Common myeloid progenitor, CD34-positive (primary cell): Measurements from ENCODE around the gene ACRV1.

Experiments used
- CTCF ChIA-PET: fragments of 350-600 bp; sonication (Branson Sonifier 250); formaldehyde crosslinking; loops from one replicate; lab custom pipeline; 2021; ENCODE audit warnings: antibody characterized with exemption; lab: Charles Lee
- POLR2A ChIA-PET: fragments of 350-600 bp; sonication (Branson Sonifier 250); formaldehyde crosslinking; loops from one replicate; lab custom pipeline; 2021; ENCODE audit warnings: antibody characterized with exemption; lab: Charles Lee
- DNase-seq, 3 donors: peaks; one replicate each; pipeline versions ENCODE4 v3.0.0 to v3.0.0-alpha.2; 2013
- H3K27ac ChIP-seq, 2 experiments: 1 replicate in 1 of 2; 2 replicates in 1 of 2; pipeline ENCODE4 v1.7.0; 2013; ENCODE audit warnings: inconsistent platforms in 2 of 2, low read length in 2 of 2, mild to moderate bottlenecking in 2 of 2, low read depth in 1 of 2, moderate library complexity in 1 of 2; ENCODE audit not compliant: severe bottlenecking in 2 of 2, insufficient read depth in 1 of 2, poor library complexity in 1 of 2
- H3K27me3 ChIP-seq, 5 experiments: replicated peaks in 2 of 5; 1 replicate in 3 of 5; 2 replicates in 2 of 5; pipeline versions ENCODE4 v1.6.1 to v1.7.0; 2013; ENCODE audit warnings: low read length in 4 of 5, mild to moderate bottlenecking in 2 of 5, moderate library complexity in 2 of 5, inconsistent platforms in 1 of 5; ENCODE audit not compliant: insufficient read depth in 5 of 5, control insufficient read depth in 4 of 5
- H3K36me3 ChIP-seq, 4 experiments: 1 replicate in 2 of 4; 2 replicates in 2 of 4; pipeline versions ENCODE4 v1.6.1 to v1.7.0; 2013; ENCODE audit warnings: low read length in 3 of 4, control low read depth in 1 of 4, mild to moderate bottlenecking in 1 of 4; ENCODE audit not compliant: control insufficient read depth in 4 of 4, insufficient read depth in 4 of 4
- H3K4me1 ChIP-seq, 4 experiments: 1 replicate in 3 of 4; 2 replicates in 1 of 4; pipeline versions ENCODE4 v1.6.1 to v1.7.1; 2013; ENCODE audit warnings: low read length in 3 of 4, mild to moderate bottlenecking in 3 of 4, control low read depth in 1 of 4, inconsistent platforms in 1 of 4, moderate library complexity in 1 of 4; ENCODE audit not compliant: control insufficient read depth in 4 of 4, insufficient read depth in 4 of 4; ENCODE audit errors: control extremely low read depth in 1 of 4
- H3K4me3 ChIP-seq, 7 experiments: 1 replicate in 4 of 7; 2 replicates in 3 of 7; pipeline versions ENCODE4 v1.5.1 to v1.7.0; 2013; ENCODE audit warnings: mild to moderate bottlenecking in 7 of 7, low read length in 6 of 7, moderate library complexity in 6 of 7, inconsistent platforms in 2 of 7, low read depth in 2 of 7, control low read depth in 1 of 7; ENCODE audit not compliant: insufficient read depth in 4 of 7, control insufficient read depth in 1 of 7; ENCODE audit errors: extremely low read depth in 1 of 7
- H3K9me3 ChIP-seq, 5 experiments: 1 replicate in 4 of 5; 2 replicates in 1 of 5; pipeline versions ENCODE4 v1.6.1 to v1.7.1; 2013; ENCODE audit warnings: low read length in 4 of 5, mild to moderate bottlenecking in 2 of 5, inconsistent platforms in 1 of 5, low read depth in 1 of 5, moderate library complexity in 1 of 5; ENCODE audit not compliant: control insufficient read depth in 4 of 5, insufficient read depth in 2 of 5; ENCODE audit errors: control extremely low read depth in 1 of 5
- WGBS: methylation state at CpG from one replicate; pipeline ENCODE4 v1.1.5; 2013; ENCODE audit not compliant: insufficient coverage; 5-methylcytosine and 5-hydroxymethylcytosine counted together

The ACRV1 gene

DNA sequence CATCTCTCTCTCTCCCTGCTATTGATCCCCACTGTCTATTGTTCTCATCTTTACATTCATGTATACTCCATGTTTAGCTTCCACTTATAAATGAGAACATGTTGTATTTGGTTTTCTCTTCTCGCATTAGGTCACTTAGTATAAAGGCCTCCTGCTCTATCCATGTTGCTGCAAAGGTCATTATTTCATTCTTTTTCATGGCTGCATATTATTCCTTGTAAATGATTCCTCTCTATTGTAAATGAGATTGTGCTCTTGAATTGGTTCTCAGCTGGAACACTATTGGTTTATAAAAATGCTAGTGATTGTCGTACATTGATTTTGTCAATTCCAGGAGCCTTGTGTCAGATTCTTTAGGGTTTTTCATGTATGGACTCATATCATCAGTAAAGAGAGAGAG lies 13.5 kb downstream of the ACRV1 start:
- 100% methylated on average over 1 of the region's 2 CpGs for WGBS
- H3K36me3 ChIP-seq: peaks cover 10 to 36% (median 25%) of the 10 kb centered on the region in 4 experiments
- CTCF ChIA-PET: no interaction called here

DNA sequence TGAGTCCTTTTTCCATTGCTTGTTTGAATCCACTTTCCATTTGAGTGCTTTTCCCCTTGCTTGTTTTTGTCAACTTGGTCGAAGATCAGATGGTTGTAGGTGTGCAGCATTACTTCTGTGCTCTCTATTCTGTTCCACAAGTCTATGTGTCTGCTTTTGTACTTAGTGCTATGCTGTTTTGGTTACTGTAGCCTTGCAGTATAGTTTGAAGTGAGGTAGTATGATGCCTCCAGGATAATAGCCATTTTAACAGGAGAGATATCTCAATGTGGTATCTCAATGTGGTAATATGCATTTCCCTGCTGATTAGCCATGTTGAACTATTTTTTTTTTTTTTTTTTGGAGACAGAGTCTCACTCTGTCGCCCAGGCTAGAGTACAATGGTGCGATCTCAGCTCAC lies 16.7 kb downstream of the ACRV1 start:
- Histone ChIP-seq H3K4me3 (no peak overlapping the region), H3K27ac (no peak overlapping the region), H3K27me3 (no peaks in the 10 kb centered on the region), H3K4me1 (no peaks in the 10 kb centered on the region), H3K36me3 (peaks cover 12 to 40% (median 25%) of the 10 kb centered on the region in 4 experiments), H3K9me3 (peaks cover 0 to 26% (median 6%) of the 10 kb centered on the region in 5 experiments)
- whole genome bisulfite sequencing: no CpG with 5 or more reads among the region's 3 CpGs
- ChIA-PET POLR2A (no interaction called here), CTCF (no interaction called here)
- peak in 2 of 3 donors; percentile 1 to 17 for DNase-seq

More for the DNA sequence above, 13.5 kb downstream of the ACRV1 start:
- no peak for DNase-seq
- Histone ChIP-seq H3K27me3 (no peaks in the 10 kb centered on the region), H3K4me1 (no peaks in the 10 kb centered on the region), H3K27ac (no peak overlapping the region), H3K9me3 (peaks cover 0 to 26% (median 6%) of the 10 kb centered on the region in 5 experiments), H3K4me3 (no peak overlapping the region)
- POLR2A ChIA-PET: no interaction called here

DNA sequence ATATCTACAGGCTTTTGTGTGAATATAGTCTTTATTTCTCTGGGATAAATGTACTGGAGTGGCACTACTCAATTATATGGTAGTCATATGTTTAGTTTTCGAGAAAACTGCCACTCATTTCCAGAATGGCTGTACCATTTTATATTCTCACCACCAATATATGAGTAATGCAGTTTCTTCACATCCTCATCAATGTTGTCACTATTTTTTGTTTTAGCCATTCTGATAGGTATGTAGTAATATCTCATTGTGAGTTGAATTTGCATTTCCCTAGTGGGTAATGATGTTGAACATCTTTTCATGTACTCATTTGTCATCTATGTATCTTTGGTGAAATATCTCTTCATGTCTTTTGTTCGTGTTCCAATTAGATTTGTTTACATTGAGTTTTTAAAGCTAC lies 18.0 kb downstream of the ACRV1 start:
- CTCF ChIA-PET: no interaction called here
- Histone ChIP-seq H3K36me3 (peaks cover 12 to 46% (median 27%) of the 10 kb centered on the region in 4 experiments), H3K9me3 (peaks cover 0 to 26% (median 6%) of the 10 kb centered on the region in 5 experiments), H3K4me3 (no peak overlapping the region), H3K27ac (no peak overlapping the region), H3K27me3 (no peaks in the 10 kb centered on the region), H3K4me1 (no peaks in the 10 kb centered on the region)
- POLR2A ChIA-PET: no interaction called here
- no peak for DNase-seq
- no CpG with 5 or more reads among the region's 2 CpGs for WGBS

DNA sequence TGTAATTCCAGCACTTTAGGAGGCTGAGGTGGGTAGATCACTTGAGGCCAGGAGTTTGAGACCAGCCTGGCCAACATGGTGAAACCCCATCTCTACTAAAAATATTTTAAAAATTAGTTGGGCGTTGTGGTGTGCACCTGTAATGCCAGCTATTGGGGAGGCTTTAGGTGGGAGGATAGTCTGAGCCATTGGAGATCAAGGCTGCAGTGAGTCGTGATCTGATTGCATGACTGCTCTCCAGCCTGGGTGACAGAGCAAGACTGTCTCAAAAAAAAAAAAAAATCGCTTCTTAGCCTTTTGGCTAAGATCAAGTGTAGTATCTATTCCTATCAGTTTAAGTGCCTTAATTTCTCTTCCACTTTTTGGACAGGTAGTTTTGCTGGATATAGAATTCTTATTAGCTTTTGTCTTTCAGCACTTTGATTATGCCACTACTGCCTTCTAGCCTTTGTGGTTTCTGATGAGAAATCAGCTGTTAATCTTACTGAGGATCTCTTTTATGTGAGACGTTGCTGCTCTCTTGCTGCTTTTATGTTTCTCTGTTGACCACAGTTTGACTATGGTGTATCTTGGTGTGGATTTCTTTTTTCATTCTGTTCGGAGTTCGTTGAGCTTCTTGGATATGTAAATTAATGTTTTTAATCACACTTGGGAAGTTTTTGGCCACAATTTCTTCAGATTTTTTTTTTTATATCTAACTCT lies 31.0 kb downstream of the ACRV1 start:
- Histone ChIP-seq H3K9me3 (no peaks in the 10 kb centered on the region), H3K27me3 (no peaks in the 10 kb centered on the region), H3K27ac (no peak overlapping the region), H3K36me3 (peaks cover 5 to 67% (median 20%) of the 10 kb centered on the region in 4 experiments), H3K4me1 (no peaks in the 10 kb centered on the region), H3K4me3 (no peak overlapping the region)
- 100% methylated on average over 2 of the region's 6 CpGs for WGBS
- DNase-seq: no peak
- CTCF ChIA-PET: interaction anchor here (0.6 kb wide), 2 partner anchors 177 to 311 kb away, joined by 3 read pairs; no protein-coding TSS in a partner anchor
- POLR2A ChIA-PET: interaction anchor here (0.6 kb wide), 1 partner anchor 11 kb away, joined by 4 read pairs; no protein-coding TSS in a partner anchor

DNA sequence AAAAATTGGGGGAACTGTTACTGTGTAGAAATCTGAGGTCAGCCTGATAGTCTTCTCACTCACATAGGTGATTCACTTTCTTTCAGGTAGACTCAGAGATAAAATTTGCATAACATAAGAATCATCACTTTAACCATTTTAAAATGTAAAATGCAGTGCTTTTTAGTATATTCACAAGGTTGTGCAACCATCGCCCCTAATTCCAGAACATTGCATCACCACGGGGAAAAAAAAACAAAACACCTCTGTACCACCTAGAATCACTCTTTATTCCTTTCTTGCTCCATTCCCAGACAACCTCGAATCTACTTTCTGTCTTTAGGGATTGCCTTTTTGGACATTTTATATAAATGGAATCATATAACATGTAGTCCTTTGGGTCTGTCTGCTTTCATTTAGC lies 34.8 kb downstream of the ACRV1 start:
- CTCF ChIA-PET: no interaction called here
- no peaks in the 10 kb centered on the region for H3K4me1 ChIP-seq
- H3K27me3 ChIP-seq: no peaks in the 10 kb centered on the region
- H3K9me3 ChIP-seq: no peaks in the 10 kb centered on the region
- no peak overlapping the region for H3K4me3 ChIP-seq
- no peak for DNase-seq
- no CpG with 5 or more reads among the region's 3 CpGs for WGBS
- H3K27ac ChIP-seq: no peak overlapping the region
- peaks cover 6 to 73% (median 21%) of the 10 kb centered on the region in 4 experiments for H3K36me3 ChIP-seq
- POLR2A ChIA-PET: no interaction called here

DNA sequence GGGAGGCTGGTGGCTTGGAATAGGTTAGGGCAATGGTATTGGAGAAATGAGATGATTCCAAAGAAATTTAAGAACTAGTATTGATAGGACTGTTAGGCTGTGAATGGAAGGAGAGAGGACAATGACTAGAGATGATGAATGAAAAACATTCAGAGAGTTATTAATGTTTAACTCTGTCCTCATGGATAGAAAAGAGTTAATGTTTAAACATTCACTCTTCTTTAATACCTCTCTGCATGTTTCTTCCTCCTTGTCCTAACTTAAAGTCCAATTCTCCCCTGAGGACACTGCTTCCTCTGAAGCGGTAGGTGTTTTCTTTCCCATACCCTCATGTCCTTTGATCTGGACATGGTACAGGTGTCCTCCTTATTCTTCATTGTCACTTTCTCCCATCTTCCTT lies 42.3 kb downstream of the ACRV1 start:
- peaks cover 12 to 80% (median 38%) of the 10 kb centered on the region in 4 experiments for H3K36me3 ChIP-seq
- no peaks in the 10 kb centered on the region for H3K9me3 ChIP-seq
- no peak for DNase-seq
- H3K27me3 ChIP-seq: no peaks in the 10 kb centered on the region
- H3K4me3 ChIP-seq: no peak overlapping the region
- no peak overlapping the region for H3K27ac ChIP-seq
- POLR2A ChIA-PET: no interaction called here
- H3K4me1 ChIP-seq: no peaks in the 10 kb centered on the region
- CTCF ChIA-PET: no interaction called here
- WGBS: 100% methylated on average over 1 of the region's 1 CpG

DNA sequence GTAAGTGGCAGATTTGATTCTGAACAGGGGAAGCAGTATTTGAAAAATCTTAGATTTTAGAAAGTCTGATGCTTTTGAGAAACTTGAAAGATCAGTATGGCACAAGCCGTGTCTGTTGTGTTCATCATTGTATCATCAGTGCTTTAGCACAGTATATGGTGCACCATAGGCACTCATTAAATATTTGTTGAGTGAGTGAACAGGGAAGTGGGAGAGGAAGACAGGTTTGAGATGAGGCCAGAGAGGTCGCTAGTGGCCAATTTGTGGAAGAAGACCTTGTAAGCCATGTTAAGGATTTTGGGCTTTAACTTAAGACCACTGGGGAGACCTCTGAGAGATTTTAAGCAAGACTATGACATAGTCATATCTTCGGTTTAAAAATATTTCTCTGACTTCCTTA lies 42.8 kb downstream of the ACRV1 start:
- no peaks in the 10 kb centered on the region for H3K9me3 ChIP-seq
- ChIA-PET CTCF (no interaction called here), POLR2A (no interaction called here)
- H3K36me3 ChIP-seq: peaks cover 14 to 83% (median 40%) of the 10 kb centered on the region in 4 experiments
- H3K27ac ChIP-seq: no peak overlapping the region
- 89% methylated on average over 1 of the region's 3 CpGs for WGBS
- no peaks in the 10 kb centered on the region for H3K27me3 ChIP-seq
- no peak overlapping the region for H3K4me3 ChIP-seq
- no peaks in the 10 kb centered on the region for H3K4me1 ChIP-seq
- no peak for DNase-seq
